ENCODE results near the gene BRMS1L.
"Not testable (repeated sequence)": the region's sequence is repeated elsewhere in the genome, so short reads cannot be mapped to it uniquely, and the experiment has no call there.

BRMS1L gene

DNA sequence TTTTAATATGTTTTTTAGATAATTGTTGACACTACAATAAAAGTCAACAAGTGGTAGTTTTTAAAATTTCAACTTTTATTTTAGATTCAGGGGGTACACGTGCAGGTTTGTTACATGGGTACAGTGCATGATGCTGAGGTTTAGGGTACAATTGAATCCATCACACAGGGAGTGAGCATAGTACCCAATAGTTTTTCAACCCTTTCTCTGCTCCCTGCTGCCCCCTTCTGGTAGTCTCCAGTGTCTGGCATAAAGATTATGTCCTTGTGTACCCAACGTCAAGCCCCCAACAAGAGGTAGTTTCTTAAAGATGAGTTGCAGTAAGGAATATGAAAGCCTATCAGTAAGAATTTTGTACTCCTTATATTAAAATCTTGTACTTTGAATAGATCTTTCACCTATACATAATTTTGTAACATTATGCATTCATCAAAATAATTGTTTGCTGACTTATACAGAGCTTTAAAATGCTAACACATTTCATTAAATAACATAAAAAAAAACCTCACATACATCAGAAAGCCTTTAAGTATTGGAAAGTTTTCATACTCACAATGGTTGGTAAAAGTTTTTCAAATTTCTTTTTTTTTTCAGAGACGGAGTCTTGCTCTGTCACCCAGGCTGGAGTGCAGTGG is 11.7 kb upstream of the BRMS1L start:
- no peak for DNase-seq (ENCODE audit: extremely low read depth, low read depth)
- TF ChIP-seq, protein P1, sequence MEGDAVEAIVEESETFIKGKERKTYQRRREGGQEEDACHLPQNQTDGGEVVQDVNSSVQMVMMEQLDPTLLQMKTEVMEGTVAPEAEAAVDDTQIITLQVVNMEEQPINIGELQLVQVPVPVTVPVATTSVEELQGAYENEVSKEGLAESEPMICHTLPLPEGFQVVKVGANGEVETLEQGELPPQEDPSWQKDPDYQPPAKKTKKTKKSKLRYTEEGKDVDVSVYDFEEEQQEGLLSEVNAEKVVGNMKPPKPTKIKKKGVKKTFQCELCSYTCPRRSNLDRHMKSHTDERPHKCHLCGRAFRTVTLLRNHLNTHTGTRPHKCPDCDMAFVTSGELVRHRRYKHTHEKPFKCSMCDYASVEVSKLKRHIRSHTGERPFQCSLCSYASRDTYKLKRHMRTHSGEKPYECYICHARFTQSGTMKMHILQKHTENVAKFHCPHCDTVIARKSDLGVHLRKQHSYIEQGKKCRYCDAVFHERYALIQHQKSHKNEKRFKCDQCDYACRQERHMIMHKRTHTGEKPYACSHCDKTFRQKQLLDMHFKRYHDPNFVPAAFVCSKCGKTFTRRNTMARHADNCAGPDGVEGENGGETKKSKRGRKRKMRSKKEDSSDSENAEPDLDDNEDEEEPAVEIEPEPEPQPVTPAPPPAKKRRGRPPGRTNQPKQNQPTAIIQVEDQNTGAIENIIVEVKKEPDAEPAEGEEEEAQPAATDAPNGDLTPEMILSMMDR (IDR thresholded peaks at IDR 0.05; ENCODE audit: low read depth, low read length), result peak; percentile 85

DNA sequence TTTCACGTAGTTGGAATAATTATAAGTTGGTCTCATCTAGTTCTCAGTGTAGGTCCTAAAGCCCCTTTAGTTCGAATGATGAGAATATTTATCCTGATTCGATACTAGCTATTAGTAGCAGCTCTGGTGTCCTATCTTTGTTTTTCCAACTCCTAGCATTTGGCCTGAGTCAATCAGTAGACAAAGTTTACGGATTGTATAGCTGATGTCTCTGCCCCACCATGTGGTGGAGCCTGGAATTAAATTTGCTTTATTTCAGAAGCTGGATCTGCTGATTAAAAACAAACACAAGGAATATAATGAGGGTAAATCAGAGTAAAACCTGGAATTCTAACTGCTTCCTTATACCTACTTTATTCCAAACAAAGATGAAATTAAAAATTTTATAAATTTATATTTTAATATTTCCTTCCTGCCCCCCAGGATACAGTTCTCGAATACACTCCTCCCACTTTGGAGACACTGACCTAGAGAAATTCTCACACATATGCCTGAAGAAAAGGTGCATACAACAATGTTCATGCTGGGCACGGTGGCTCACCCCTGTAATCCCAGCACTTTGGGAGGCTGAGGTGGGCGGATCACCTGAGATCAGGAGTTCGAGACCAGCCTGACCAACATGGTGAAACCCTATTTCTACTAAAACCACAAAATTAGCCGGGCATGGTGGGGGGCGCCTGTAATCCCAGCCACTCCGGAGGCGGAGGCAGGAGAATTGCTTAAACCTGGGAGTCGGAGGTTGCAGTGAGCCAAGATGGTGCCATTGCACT is 7.6 kb upstream of the BRMS1L start:
- DNase-seq (ENCODE audit: extremely low read depth, low read depth), result no peak
- TF ChIP-seq, protein P1 (IDR thresholded peaks at IDR 0.05; ENCODE audit: low read depth, low read length), result peak; percentile 64

DNA sequence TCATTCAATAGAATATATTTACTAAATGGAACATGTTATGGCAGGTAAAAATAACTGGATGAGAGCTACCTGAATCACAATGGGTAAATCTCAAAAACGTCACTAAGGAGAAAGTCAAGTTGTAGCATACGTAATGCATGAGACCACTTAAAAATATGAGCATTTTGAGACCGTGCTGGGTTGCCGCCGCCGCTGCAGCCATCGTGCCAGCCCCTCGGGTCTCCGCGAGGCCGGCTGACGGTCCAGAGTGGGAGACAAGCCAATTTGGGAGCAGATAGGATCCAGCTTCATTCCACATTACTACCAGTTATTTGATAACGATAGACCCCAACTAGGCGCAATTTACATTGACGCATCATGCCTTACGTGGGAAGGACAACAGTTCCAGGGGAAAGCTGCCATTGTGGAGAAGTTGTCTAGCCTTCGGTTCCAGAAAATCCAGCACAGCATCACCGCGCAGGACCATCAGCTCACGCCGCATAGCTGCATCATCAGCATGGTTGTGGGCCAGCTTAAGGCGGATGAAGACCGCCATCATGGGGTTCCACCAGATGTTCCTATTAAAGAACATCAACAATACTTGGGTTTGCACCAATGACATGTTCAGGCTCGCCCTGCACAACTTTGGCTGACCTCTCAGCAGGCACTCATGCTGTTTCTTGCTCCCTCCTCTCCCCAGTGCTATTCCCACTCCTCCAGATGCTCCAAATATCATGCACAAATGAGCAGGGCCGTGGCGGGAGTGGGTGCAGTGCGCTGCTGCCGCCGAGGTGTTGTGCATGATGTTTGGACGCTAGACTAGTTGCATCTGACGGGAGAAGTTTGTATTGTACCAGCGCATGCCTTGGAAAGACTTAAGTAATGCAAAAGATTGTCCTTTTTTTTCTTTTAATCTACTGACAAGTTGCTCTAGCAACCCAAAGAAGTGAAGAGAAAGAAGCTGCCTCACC is 6.3 kb upstream of the BRMS1L start:
- TF ChIP-seq, protein P1 (IDR thresholded peaks at IDR 0.05; ENCODE audit: low read depth, low read length), result no peak
- DNase-seq (ENCODE audit: extremely low read depth, low read depth), result no peak

DNA sequence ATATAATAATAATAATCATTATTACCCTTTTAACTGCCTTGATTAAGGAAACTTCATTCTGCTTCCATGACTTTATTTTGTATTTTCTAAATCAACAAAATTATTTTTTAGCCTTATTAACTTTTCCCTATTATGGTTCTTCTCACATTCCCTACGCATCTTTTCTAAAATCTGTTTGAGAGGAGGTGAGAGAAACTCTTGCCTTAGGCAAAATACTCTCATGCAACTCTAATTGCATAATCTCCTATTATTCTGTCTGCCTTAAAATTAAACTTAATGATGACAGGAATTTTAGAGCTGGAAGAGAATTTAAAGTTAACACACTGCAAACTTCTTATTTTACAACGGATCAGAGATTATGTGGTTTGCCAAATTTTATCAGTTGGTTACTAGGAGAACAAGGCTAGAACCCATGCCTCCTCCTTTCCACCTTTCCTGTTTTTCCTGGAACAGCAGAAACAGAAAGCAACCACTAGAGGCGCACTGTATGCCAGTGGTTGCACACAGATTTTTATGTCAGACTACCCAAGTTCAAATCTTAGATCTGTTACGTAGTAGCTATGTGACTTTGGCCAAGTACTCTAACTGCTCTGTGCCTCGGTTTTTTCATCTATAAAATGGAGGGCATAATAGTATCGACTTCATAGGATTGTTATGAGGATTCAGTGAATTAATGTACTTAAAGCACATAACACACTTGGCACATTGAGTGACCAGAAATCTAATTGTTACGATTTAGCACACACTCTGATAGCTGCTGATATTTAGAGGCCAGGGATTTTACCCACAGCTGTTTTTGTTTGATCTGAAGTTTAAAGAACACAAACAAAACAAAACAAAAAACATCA is 4.3 kb upstream of the BRMS1L start:
- DNase-seq (ENCODE audit: extremely low read depth, low read depth), result no peak

DNA sequence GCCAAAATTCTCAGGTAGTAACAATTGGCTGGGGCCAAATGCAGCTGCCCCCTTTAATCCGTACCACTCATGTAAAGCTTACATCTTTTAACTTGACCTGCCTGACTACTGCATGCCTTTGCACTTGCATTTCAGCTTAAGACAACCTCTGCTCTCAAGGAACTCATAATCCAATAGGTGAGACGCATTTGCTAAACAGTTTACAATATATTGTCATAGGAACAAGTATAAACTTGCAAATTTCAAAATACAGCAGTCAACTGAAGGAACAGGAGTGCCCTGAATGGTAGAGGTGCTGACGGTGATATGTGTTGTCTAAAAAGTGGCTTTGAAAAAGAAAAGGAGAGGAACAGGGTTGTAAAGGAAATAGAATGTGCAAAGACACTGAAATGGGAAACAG is 3.6 kb upstream of the BRMS1L start:
- TF ChIP-seq, protein P1 (IDR thresholded peaks at IDR 0.05; ENCODE audit: low read depth, low read length), result no peak
- DNase-seq (ENCODE audit: extremely low read depth, low read depth), result no peak

More for the DNA sequence above, 4.3 kb upstream of the BRMS1L start:
- TF ChIP-seq, protein P1 (IDR thresholded peaks at IDR 0.05; ENCODE audit: low read depth, low read length), result peak; percentile 85

DNA sequence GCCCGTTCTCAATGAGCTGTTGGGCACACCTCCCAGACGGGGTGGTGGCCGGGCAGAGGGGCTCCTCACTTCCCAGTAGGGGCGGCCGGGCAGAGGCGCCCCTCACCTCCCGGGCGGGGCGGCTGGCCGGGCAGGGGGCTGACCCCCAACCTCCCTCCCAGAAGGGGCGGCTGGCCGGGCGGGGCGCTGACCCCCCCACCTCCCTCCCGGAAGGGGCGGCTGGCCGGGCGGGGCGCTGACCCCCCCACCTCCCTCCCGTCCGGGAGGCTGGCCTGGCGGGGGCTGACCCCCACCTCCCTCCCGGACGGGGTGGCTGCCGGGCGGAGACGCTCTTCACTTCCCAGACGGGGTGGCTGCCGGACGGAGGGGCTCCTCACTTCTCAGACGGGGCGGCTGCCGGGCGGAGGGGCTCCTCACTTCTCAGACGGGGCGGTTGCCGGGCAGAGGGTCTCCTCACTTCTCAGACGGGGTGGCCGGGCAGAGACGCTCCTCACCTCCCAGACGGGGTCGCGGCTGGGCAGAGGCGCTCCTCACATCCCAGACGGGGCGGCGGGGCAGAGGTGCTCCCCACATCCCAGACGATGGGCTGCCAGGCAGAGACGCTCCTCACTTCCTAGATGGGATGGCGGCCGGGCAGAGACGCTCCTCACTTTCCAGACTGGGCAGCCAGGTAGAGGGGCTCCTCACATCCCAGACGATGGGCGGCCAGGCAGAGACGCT is 1.5 kb upstream of the BRMS1L start:
- DNase-seq (ENCODE audit: extremely low read depth, low read depth), result not testable (repeated sequence)

DNA sequence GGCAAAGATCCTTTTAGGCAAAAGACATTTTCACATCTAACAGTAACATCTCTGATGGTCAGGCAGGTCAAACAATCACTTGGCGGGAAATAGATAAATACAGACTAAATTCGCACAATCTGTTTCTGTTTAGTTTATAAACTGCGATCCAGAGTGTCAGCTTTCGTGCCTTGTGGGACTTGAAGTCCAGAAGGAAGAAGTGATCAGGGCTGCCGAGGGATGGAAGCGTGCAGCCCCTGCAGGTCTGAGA is 245 bp upstream of the BRMS1L start:
- TF ChIP-seq, protein P1 (IDR thresholded peaks at IDR 0.05; ENCODE audit: low read depth, low read length), result no peak
- no peak for DNase-seq (ENCODE audit: extremely low read depth, low read depth)

All from AG09319 (cell line).